HepG2 (cell line): ENCODE data around the gene TEX22. TPM values are rescaled to one million over a fixed set of nuclear protein-coding genes. Genes with fewer than 3 reads are reported as not detected.

Experiments
- ARNT ChIP-seq: fragments of 450-650 bp; IDR thresholded peaks from 2 replicates; pipeline ENCODE4 v1.6.1; 2017
- CEBPB ChIP-seq: IDR thresholded peaks from 2 replicates; pipeline ENCODE4 v1.6.1; 2011; ENCODE audit warnings: low read depth, low read length, improper control_type of control experiment, borderline replicate concordance
- DR1 ChIP-seq: sonication (generic); formaldehyde crosslinking; IDR thresholded peaks from 2 replicates; pipeline ENCODE4 v1.8.0; 2021; ENCODE audit warnings: mild to moderate bottlenecking, missing genetic modification reagents, inconsistent platforms
- FIP1L1 ChIP-seq: fragments of 200-400 bp; formaldehyde crosslinking; IDR thresholded peaks from 2 replicates; pipeline ENCODE4 v1.6.1; 2018; ENCODE audit warnings: low read depth, mild to moderate bottlenecking, low read length, moderate library complexity, borderline replicate concordance; ENCODE audit not compliant: insufficient read depth
- GPBP1L1 ChIP-seq: sonication (generic); formaldehyde crosslinking; IDR thresholded peaks from 2 replicates; pipeline ENCODE4 v1.5.0; 2020; ENCODE audit warnings: mild to moderate bottlenecking, missing genetic modification reagents
- HNRNPK ChIP-seq: fragments of 200-400 bp; formaldehyde crosslinking; IDR thresholded peaks from 2 replicates; pipeline ENCODE4 v1.6.1; 2018; ENCODE audit warnings: low read length, low read depth, moderate library complexity, mild to moderate bottlenecking; ENCODE audit not compliant: poor library complexity, severe bottlenecking
- HOXA9 ChIP-seq: sonication (generic); formaldehyde crosslinking; IDR thresholded peaks from 2 replicates; pipeline ENCODE4 v1.8.1; 2022; ENCODE audit warnings: missing genetic modification reagents, mild to moderate bottlenecking, moderate library complexity, borderline replicate concordance
- ISL2 ChIP-seq: sonication (generic); formaldehyde crosslinking; IDR thresholded peaks from 2 replicates; pipeline ENCODE4 v1.5.0; 2020; ENCODE audit warnings: missing genetic modification reagents
- KDM5B ChIP-seq: sonication (generic); formaldehyde crosslinking; IDR thresholded peaks from 2 replicates; pipeline ENCODE4 v1.4.0; 2020; ENCODE audit warnings: missing genetic modification reagents, mild to moderate bottlenecking, borderline replicate concordance
- POLR2AphosphoS2 ChIP-seq: IDR thresholded peaks from 2 replicates; pipeline ENCODE4 v1.6.1; 2011; ENCODE audit warnings: low read depth, low read length, improper control_type of control experiment
- RARG ChIP-seq: sonication (generic); formaldehyde crosslinking; IDR thresholded peaks from 2 replicates; pipeline ENCODE4 v1.4.0; 2020; ENCODE audit warnings: low read depth, mild to moderate bottlenecking, missing genetic modification reagents
- SCMH1 ChIP-seq: sonication (generic); formaldehyde crosslinking; IDR thresholded peaks from 2 replicates; pipeline ENCODE4 v1.9.0; 2021; ENCODE audit warnings: missing genetic modification reagents, mild to moderate bottlenecking, borderline replicate concordance
- SOX6 ChIP-seq, 2 experiments: fragments of 450-650 bp in 1 of 2; sonication (generic) in 1 of 2; formaldehyde crosslinking in 1 of 2; IDR thresholded peaks; 2 replicates each; pipeline versions ENCODE4 v1.4.0 to v1.6.1; 2017 to 2020; ENCODE audit warnings: antibody characterized with exemption in 1 of 2, mild to moderate bottlenecking in 1 of 2, missing genetic modification reagents in 1 of 2
- SRSF1 ChIP-seq: fragments of 200-400 bp; formaldehyde crosslinking; optimal IDR thresholded peaks from 2 replicates; pipeline ENCODE3; 2017; ENCODE audit warnings: mild to moderate bottlenecking, low read depth, low read length, moderate library complexity
- SSRP1 ChIP-seq: IDR thresholded peaks from 2 replicates; pipeline ENCODE4 v1.6.1; 2016; ENCODE audit warnings: control low read depth
- TCF7L2 ChIP-seq: IDR thresholded peaks from 2 replicates; pipeline ENCODE4 v1.6.1; 2011; ENCODE audit warnings: mild to moderate bottlenecking, low read depth, low read length, moderate library complexity
- ZBTB1 ChIP-seq: sonication (generic); formaldehyde crosslinking; IDR thresholded peaks from 2 replicates; pipeline ENCODE4 v1.4.0; 2020; ENCODE audit warnings: missing genetic modification reagents, borderline replicate concordance
- ZNF256 ChIP-seq: sonication (generic); formaldehyde crosslinking; conservative IDR thresholded peaks from 2 replicates; pipeline ENCODE4 v1.4.0; 2020; ENCODE audit warnings: missing genetic modification reagents
- ZNF33B ChIP-seq: sonication (generic); formaldehyde crosslinking; IDR thresholded peaks from 2 replicates; pipeline ENCODE4 v1.5.1; 2020; ENCODE audit warnings: mild to moderate bottlenecking, missing genetic modification reagents
- ZNF354B ChIP-seq: sonication (generic); formaldehyde crosslinking; IDR thresholded peaks from 2 replicates; pipeline ENCODE4 v1.8.0; 2022; ENCODE audit warnings: mild to moderate bottlenecking, missing genetic modification reagents
- ZNF431 ChIP-seq: sonication (generic); formaldehyde crosslinking; IDR thresholded peaks from 2 replicates; pipeline ENCODE4 v1.9.0; 2022; ENCODE audit warnings: missing genetic modification reagents, low read depth, mild to moderate bottlenecking, borderline replicate concordance
- ZNF510 ChIP-seq: sonication (generic); formaldehyde crosslinking; IDR thresholded peaks from 2 replicates; pipeline ENCODE4 v1.4.0; 2020; ENCODE audit warnings: low read depth, mild to moderate bottlenecking, missing genetic modification reagents
- polyA plus RNA-seq, 8 experiments: library from polyadenylated mRNA; depleted of rRNA in 3 of 8; stranded (reverse) in 7 of 8; unstranded in 1 of 8; fragments of >200 nt; fragmentation: Illumina TruSeq in 4 of 8; extraction: Trizol in 4 of 8; gene quantifications; 2 replicates each; pipeline versions ENCODE4 v1.2.1 to v1.2.3, GENCODE V29; 2011 to 2016; ENCODE audit warnings: low read depth in 4 of 8, missing spikeins in 1 of 8, mixed read lengths in 1 of 8; ENCODE audit not compliant: insufficient read depth in 1 of 8
- total RNA-seq, 5 experiments: library from RNA; depleted of rRNA; stranded (reverse); fragments of >200 nt; fragmentation: Illumina TruSeq; extraction: Trizol; gene quantifications; 2 replicates each; pipeline ENCODE4 v1.2.3, GENCODE V29; 2016; ENCODE audit warnings: low read depth in 1 of 5
- TF ChIP-seq, protein P1 (sequence below): IDR thresholded peaks from 2 replicates; pipeline ENCODE4 v1.6.1; 2016
- TF ChIP-seq, protein P2 (sequence below): sonication (generic); formaldehyde crosslinking; IDR thresholded peaks from 2 replicates; pipeline ENCODE4 v1.5.1; 2020; ENCODE audit warnings: missing genetic modification reagents, mild to moderate bottlenecking, borderline replicate concordance
- TF ChIP-seq, protein P3 (sequence below): sonication (generic); formaldehyde crosslinking; IDR thresholded peaks from 2 replicates; pipeline ENCODE4 v1.4.0; 2020; ENCODE audit warnings: missing genetic modification reagents

TEX22 gene
- total and polyA plus RNA-seq, 2 of the 13 experiments (the other 11 are each of a cell fraction or from before 2014, with no cell fraction given) = 0.07 to 0.27 TPM

- TF ChIP-seq DR1 (0 out of 2 replicates have a peak, but pooled peaks have one; percentile 49), GPBP1L1 (CRISPR knock-in tag) (no peak), RARG (CRISPR knock-in tag) (0 out of 2 replicates have a peak, but pooled peaks have one; percentile 48), POLR2AphosphoS2 (no peak), SOX6 (IDR thresholded peaks at IDR 0.05) (no peak), SOX6 (CRISPR knock-in tag; IDR thresholded peaks at IDR 0.05) (peak; percentile 45; the same call in 1 of the 2 replicates), HOXA9 (no peak), SSRP1 (CRISPR knock-in tag) (no peak), ZNF354B (CRISPR knock-in tag) (peak; percentile 94; the same call in 1 of the 2 replicates), ZBTB1 (CRISPR knock-in tag) (no peak), ZNF33B (0 out of 2 replicates have a peak, but pooled peaks have one; percentile 61), ZNF431 (CRISPR knock-in tag) (no peak), TCF7L2 (no peak), SRSF1 (no peak), HNRNPK (peak; percentile 44), ZNF256 (CRISPR knock-in tag) (no peak), ZNF510 (0 out of 2 replicates have a peak, but pooled peaks have one; percentile 34), KDM5B (peak; percentile 93), ARNT (no peak), CEBPB (no peak), FIP1L1 (no peak), SCMH1 (CRISPR knock-in tag) (no peak), ISL2 (CRISPR knock-in tag) (no peak)
- TF ChIP-seq, protein P1, sequence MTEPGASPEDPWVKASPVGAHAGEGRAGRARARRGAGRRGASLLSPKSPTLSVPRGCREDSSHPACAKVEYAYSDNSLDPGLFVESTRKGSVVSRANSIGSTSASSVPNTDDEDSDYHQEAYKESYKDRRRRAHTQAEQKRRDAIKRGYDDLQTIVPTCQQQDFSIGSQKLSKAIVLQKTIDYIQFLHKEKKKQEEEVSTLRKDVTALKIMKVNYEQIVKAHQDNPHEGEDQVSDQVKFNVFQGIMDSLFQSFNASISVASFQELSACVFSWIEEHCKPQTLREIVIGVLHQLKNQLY = peak; percentile 21; the same call in 1 of the 2 replicates
- TF ChIP-seq, protein P2, sequence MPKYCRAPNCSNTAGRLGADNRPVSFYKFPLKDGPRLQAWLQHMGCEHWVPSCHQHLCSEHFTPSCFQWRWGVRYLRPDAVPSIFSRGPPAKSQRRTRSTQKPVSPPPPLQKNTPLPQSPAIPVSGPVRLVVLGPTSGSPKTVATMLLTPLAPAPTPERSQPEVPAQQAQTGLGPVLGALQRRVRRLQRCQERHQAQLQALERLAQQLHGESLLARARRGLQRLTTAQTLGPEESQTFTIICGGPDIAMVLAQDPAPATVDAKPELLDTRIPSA = no peak
- TF ChIP-seq, protein P3, sequence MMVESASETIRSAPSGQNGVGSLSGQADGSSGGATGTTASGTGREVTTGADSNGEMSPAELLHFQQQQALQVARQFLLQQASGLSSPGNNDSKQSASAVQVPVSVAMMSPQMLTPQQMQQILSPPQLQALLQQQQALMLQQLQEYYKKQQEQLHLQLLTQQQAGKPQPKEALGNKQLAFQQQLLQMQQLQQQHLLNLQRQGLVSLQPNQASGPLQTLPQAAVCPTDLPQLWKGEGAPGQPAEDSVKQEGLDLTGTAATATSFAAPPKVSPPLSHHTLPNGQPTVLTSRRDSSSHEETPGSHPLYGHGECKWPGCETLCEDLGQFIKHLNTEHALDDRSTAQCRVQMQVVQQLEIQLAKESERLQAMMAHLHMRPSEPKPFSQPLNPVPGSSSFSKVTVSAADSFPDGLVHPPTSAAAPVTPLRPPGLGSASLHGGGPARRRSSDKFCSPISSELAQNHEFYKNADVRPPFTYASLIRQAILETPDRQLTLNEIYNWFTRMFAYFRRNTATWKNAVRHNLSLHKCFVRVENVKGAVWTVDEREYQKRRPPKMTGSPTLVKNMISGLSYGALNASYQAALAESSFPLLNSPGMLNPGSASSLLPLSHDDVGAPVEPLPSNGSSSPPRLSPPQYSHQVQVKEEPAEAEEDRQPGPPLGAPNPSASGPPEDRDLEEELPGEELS (CRISPR knock-in tag) = peak; percentile 36; the same call in 1 of the 2 replicates
Observed at GRCh38 chr14:105419195-105420091, 21.1 kb downstream of the TEX22 start, which contains the start of gene MTA1 (continued).
